T1000 (cell line): ENCODE results near the gene ALS2CL.

Source experiments
- DNase-seq: peaks from one replicate; lab custom pipeline; 2025; ENCODE audit warnings: mixed read lengths; lab: John Stamatoyannopoulos, UW

Gene ALS2CL

GRCh38 chr3:46629551-46630517, 63.6 kb downstream of the ALS2CL start:
- DNase-seq, result no peak

- DNase-seq, result no peak
These were observed 64.5 kb downstream of the ALS2CL start for GRCh38 chr3:46628901-46629369.

- no peak for DNase-seq
These were observed 66.4 kb downstream of the ALS2CL start for GRCh38 chr3:46627078-46627477.

- DNase-seq, result no peak
These were observed 67.4 kb downstream of the ALS2CL start for GRCh38 chr3:46626039-46626438.

- no peak for DNase-seq
These were observed 68.4 kb downstream of the ALS2CL start for GRCh38 chr3:46624975-46625490.

- DNase-seq, result no peak
These were observed 68.9 kb downstream of the ALS2CL start for GRCh38 chr3:46624533-46624932.

- no peak for DNase-seq
These were observed 73.4 kb downstream of the ALS2CL start for GRCh38 chr3:46619845-46620778.
